WERI-Rb-1 (cell line): Measurements from ENCODE around the gene STAT5A.

Source experiments
- DNase-seq: peaks from one replicate; pipeline ENCODE4 v3.0.0-alpha.2; 2020
- H3K27ac ChIP-seq: fragments of 250-450 bp; sonication (Bioruptor Pico); 2 replicates; pipeline ENCODE4 v1.5.1; 2020; ENCODE audit warnings: mild to moderate bottlenecking, moderate library complexity
- H3K27me3 ChIP-seq: fragments of 250-450 bp; sonication (Bioruptor Pico); 2 replicates; pipeline ENCODE4 v1.5.1; 2021; ENCODE audit warnings: mild to moderate bottlenecking, low read depth, moderate library complexity; ENCODE audit not compliant: insufficient read depth, severe bottlenecking
- H3K36me3 ChIP-seq: fragments of 250-450 bp; sonication (Bioruptor Pico); 2 replicates; pipeline ENCODE4 v1.5.1; 2020; ENCODE audit warnings: mild to moderate bottlenecking, moderate library complexity
- H3K4me3 ChIP-seq: 2 replicates; pipeline ENCODE4 v1.5.1; 2011; ENCODE audit warnings: low read depth, mild to moderate bottlenecking, control low read depth, low read length
- H3K9me3 ChIP-seq: fragments of 250-450 bp; sonication (Bioruptor Pico); 2 replicates; pipeline ENCODE4 v1.5.1; 2021; ENCODE audit warnings: mild to moderate bottlenecking, moderate library complexity; ENCODE audit not compliant: severe bottlenecking
- TF ChIP-seq, protein P1 (sequence below): IDR thresholded peaks from 2 replicates; pipeline ENCODE4 v1.5.1; 2011; ENCODE audit warnings: low read depth, mild to moderate bottlenecking, control low read depth, inconsistent platforms, low read length

STAT5A gene

GRCh38 chr17:42342242-42343008 is 54.1 kb downstream of the STAT5A start:
- Histone ChIP-seq H3K9me3 (no peaks in the 10 kb centered on the region), H3K27ac (no peak overlapping the region), H3K4me3 (no peak overlapping the region), H3K27me3 (no peaks in the 10 kb centered on the region), H3K36me3 (peaks cover 32% of the 10 kb centered on the region)
- TF ChIP-seq, protein P1, sequence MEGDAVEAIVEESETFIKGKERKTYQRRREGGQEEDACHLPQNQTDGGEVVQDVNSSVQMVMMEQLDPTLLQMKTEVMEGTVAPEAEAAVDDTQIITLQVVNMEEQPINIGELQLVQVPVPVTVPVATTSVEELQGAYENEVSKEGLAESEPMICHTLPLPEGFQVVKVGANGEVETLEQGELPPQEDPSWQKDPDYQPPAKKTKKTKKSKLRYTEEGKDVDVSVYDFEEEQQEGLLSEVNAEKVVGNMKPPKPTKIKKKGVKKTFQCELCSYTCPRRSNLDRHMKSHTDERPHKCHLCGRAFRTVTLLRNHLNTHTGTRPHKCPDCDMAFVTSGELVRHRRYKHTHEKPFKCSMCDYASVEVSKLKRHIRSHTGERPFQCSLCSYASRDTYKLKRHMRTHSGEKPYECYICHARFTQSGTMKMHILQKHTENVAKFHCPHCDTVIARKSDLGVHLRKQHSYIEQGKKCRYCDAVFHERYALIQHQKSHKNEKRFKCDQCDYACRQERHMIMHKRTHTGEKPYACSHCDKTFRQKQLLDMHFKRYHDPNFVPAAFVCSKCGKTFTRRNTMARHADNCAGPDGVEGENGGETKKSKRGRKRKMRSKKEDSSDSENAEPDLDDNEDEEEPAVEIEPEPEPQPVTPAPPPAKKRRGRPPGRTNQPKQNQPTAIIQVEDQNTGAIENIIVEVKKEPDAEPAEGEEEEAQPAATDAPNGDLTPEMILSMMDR: no peak
- no peak for DNase-seq

- no peaks in the 10 kb centered on the region for H3K9me3 ChIP-seq
- H3K36me3 ChIP-seq: peaks cover 25% of the 10 kb centered on the region
- TF ChIP-seq, protein P1: no peak
These were observed 57.2 kb downstream of the STAT5A start for GRCh38 chr17:42345396-42346073.

DNA sequence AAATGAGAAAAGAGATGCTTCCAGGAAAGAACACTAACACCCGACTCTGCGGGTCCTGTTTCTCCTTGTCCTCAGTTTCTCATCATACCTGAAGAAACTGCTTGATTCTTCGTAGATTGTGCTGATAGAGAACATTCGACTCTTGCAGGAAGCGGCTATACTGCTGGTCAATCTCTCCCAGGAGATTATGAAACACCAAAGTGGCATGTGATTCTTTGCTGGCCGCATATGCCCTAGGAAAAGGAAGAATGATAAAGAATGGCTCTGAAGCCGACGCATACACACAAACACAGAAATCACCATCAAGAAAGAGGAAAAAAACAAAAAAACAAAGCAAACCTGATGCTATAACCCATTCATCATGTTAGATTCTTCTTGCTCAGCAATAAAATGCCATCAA is 58.2 kb downstream of the STAT5A start:
- peaks cover 25% of the 10 kb centered on the region for H3K36me3 ChIP-seq
- H3K27ac ChIP-seq: no peak overlapping the region
- TF ChIP-seq, protein P1: no peak
- H3K4me3 ChIP-seq: no peak overlapping the region
- H3K9me3 ChIP-seq: no peaks in the 10 kb centered on the region
- no peak for DNase-seq
- H3K27me3 ChIP-seq: no peaks in the 10 kb centered on the region

More at GRCh38 chr17:42345396-42346073, 57.2 kb downstream of the STAT5A start:
- Histone ChIP-seq H3K4me3 (no peak overlapping the region), H3K27ac (no peak overlapping the region), H3K27me3 (no peaks in the 10 kb centered on the region)
- no peak for DNase-seq

GRCh38 chr17:42347198-42347597 is 58.9 kb downstream of the STAT5A start:
- Histone ChIP-seq H3K27ac (no peak overlapping the region), H3K9me3 (no peaks in the 10 kb centered on the region), H3K4me3 (no peak overlapping the region), H3K36me3 (peaks cover 23% of the 10 kb centered on the region), H3K27me3 (no peaks in the 10 kb centered on the region)
- TF ChIP-seq, protein P1: no peak
- no peak for DNase-seq

GRCh38 chr17:42347606-42348005 is 59.3 kb downstream of the STAT5A start:
- TF ChIP-seq, protein P1: no peak
- DNase-seq: no peak
- H3K27ac ChIP-seq: no peak overlapping the region
- H3K4me3 ChIP-seq: no peak overlapping the region
- peaks cover 21% of the 10 kb centered on the region for H3K36me3 ChIP-seq
- no peaks in the 10 kb centered on the region for H3K27me3 ChIP-seq
- no peaks in the 10 kb centered on the region for H3K9me3 ChIP-seq
